Small intestine (tissue), 7 donors: Measurements from ENCODE around the gene CENPF. TPM values are rescaled to one million over a fixed set of nuclear protein-coding genes. Genes with fewer than 3 reads are reported as not detected.

Experiments used
- DNase-seq, 2 donors: peaks; one replicate each; pipeline versions ENCODE4 v3.0.0 to v3.0.0-alpha.2; 2013
- FAIRE-seq: peaks from 2 replicates; lab custom pipeline; 2012; peaks lifted over from hg19 to GRCh38; lab: Jason Lieb, UNC
- H3K27ac ChIP-seq, 3 donors: one replicate each; pipeline ENCODE4 v1.5.1; 2013; ENCODE audit warnings: low read length in 2 of 3, mild to moderate bottlenecking in 2 of 3, control low read depth in 1 of 3, inconsistent platforms in 1 of 3, low read depth in 1 of 3, moderate library complexity in 1 of 3
- H3K27me3 ChIP-seq, 3 donors: one replicate each; pipeline ENCODE4 v1.6.1; 2013; ENCODE audit warnings: low read length in 3 of 3, inconsistent platforms in 1 of 3; ENCODE audit not compliant: control insufficient read depth in 3 of 3, insufficient read depth in 3 of 3
- H3K36me3 ChIP-seq, 3 donors: one replicate each; pipeline ENCODE4 v1.6.1; 2013; ENCODE audit warnings: low read length in 3 of 3, inconsistent platforms in 1 of 3, low read depth in 1 of 3, mild to moderate bottlenecking in 1 of 3, moderate library complexity in 1 of 3; ENCODE audit not compliant: control insufficient read depth in 3 of 3, insufficient read depth in 2 of 3
- H3K4me1 ChIP-seq, 3 donors: one replicate each; pipeline ENCODE4 v1.6.1; 2013; ENCODE audit warnings: low read length in 2 of 3, inconsistent platforms in 1 of 3, low read depth in 1 of 3, mild to moderate bottlenecking in 1 of 3, moderate library complexity in 1 of 3; ENCODE audit not compliant: control insufficient read depth in 3 of 3, insufficient read depth in 2 of 3
- H3K4me3 ChIP-seq, 3 donors: one replicate each; pipeline ENCODE4 v1.5.1; 2013; ENCODE audit warnings: low read length in 3 of 3, control low read depth in 1 of 3, inconsistent platforms in 1 of 3, low read depth in 1 of 3, mild to moderate bottlenecking in 1 of 3, moderate library complexity in 1 of 3
- H3K9me3 ChIP-seq, 2 donors: one replicate each; pipeline ENCODE4 v1.6.1; 2013; ENCODE audit warnings: low read depth in 1 of 2, low read length in 1 of 2; ENCODE audit not compliant: control insufficient read depth in 2 of 2, insufficient read depth in 1 of 2
- WGBS, 3 donors: extraction: QIAGEN DNeasy Blood & Tissue Kit; methylation state at CpG; one replicate each; pipeline ENCODE4 v1.1.7; 2013; 5-methylcytosine and 5-hydroxymethylcytosine counted together
- polyA plus RNA-seq, 4 donors: library from polyadenylated mRNA; stranded (reverse) in 3 of 4; unstranded in 1 of 4; fragments of 200-250 nt in 3 of 4; fragments of 120-200 nt in 1 of 4; gene quantifications; one replicate each; pipeline versions ENCODE4 v1.2.1 to v1.2.3, GENCODE V29; 2013
- donor health status: healthy with polysubstance abuse.
- donor health status: control.
- donor health status: control.
- donor health status: Bipolar disorder and iron deficiency.
- donor health status: healthy.

The CENPF gene
- polyA plus RNA-seq, 4 donors, result under 0.01 to 29.1 (median 14.4) TPM

DNA sequence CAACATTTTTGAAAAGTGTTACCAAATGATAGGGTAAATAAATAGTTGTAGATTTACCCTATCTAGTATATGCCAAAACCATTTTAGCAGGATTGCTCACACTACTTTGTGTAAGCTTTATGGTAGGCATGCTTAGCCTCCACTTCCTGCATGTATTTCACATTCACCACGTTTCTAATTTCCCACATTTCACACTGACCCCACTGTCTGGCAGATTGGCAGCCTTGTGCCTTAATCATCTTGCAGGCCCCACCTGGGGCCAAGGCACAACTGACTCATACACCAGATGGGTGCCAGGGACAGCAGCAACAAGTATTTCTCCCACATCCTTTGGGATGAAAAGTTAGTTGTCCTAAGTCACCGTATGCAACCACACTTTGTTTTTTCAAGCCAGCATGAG lies 21.2 kb upstream of the CENPF start:
- DNase-seq, result no peak
- WGBS, 3 donors, result 45 to 49% (median 48%) methylated on average over 2 of the region's 2 CpGs
- no peak for FAIRE-seq

DNA sequence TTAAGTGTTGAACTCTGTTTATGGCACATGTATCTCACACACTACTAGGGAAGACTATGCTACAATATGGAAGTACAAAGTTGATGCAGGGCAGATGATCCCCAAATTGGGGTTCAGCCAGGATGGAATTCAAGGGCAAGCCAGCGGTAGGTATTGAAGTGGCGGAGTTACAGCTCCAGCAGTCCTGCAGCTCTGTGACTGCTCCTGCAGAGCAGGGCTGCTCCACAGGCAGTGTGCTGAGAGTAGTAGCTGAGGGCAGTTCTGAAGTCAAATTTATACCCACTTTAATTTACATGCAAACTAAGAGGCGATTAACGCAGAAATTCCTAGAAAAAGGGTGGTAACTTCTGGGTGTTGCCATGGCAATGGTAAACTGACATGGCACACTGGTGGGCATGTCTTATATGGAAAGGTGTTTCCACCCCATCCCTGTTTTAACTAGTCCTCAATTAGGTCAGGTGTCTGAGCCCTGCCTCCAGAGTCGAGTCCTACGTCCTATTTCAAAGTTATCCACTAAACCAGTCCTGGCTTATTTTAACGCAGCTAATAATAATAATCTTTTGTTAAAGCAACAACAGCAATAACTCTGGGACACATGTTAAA lies 20.6 kb upstream of the CENPF start:
- DNase-seq (no peak), FAIRE-seq (no peak)
- Histone ChIP-seq H3K27ac (no peak overlapping the region), H3K9me3 (peaks cover 0 to under 1% of the 10 kb centered on the region in 2 donors), H3K36me3 (no peaks in the 10 kb centered on the region), H3K4me1 (no peaks in the 10 kb centered on the region), H3K4me3 (no peak overlapping the region), H3K27me3 (no peaks in the 10 kb centered on the region)
- WGBS, 3 donors, result 79 to 87% (median 81%) methylated on average over 7 of the region's 7 CpGs

More for the DNA sequence above, 21.2 kb upstream of the CENPF start:
- Histone ChIP-seq H3K27ac (no peak overlapping the region), H3K4me1 (no peaks in the 10 kb centered on the region), H3K36me3 (no peaks in the 10 kb centered on the region), H3K9me3 (peaks cover 0 to 5% of the 10 kb centered on the region in 2 donors), H3K27me3 (no peaks in the 10 kb centered on the region), H3K4me3 (no peak overlapping the region)

DNA sequence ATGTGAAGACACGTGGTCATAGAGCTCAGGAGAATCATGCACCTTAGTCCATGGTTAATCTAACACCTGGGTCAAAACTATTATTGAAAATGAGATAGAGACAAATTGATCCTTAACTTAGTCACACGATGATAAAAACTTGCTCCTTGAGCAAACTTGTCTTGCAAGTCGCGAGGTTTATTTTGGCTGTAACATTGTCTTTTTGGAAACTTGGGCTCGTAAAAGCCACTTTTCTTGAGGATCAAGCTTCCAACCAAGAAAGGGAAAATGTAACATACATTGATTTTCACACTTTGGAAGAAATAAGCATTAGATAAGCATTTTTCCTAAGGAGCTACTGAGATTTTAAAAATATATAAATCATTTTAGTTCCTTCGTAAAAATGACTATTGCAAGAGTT lies 19.9 kb upstream of the CENPF start:
- no peaks in the 10 kb centered on the region for H3K36me3 ChIP-seq
- H3K27ac ChIP-seq, result no peak overlapping the region
- DNase-seq (no peak), FAIRE-seq (no peak)
- H3K9me3 ChIP-seq, result no peaks in the 10 kb centered on the region
- H3K4me3 ChIP-seq, result no peak overlapping the region
- no peaks in the 10 kb centered on the region for H3K4me1 ChIP-seq
- 46 to 76% (median 55%) methylated on average over 6 of the region's 6 CpGs for WGBS, 3 donors
- H3K27me3 ChIP-seq, result no peaks in the 10 kb centered on the region

DNA sequence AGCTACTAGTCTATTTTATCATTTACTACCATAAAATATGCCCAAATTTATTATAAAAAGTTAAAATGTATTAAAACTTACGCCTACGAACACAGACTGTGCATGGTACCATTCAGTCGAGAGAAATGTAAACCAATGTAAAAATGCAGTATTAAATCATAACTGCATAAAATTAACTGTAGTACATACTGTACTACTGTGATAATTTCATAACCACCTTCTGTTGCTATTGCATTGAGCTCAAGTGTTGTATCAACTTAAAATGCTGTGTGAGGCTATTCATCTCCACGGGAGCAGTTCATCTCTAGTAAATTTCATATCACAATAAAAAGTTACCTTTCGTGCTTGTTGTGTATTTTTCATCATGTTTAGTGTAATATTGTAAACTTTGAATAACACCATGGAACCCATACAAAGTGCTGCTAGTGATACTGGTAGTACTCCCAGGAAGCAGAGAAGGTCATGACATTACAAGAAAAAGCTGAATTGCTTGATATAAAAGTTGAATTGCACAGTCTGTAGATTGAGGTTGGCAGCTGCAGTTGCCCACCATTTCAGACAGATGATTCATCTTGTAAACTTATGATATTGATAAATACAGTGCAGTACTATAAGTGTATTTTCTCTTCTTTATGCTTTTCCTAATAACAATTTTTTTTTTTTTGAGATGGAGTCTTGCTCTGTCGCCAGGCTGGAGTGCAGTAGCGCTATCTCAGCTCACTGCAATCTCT lies 19.0 kb upstream of the CENPF start:
- H3K27me3 ChIP-seq, result peaks cover 0 to 2% (median 0%) of the 10 kb centered on the region in 3 donors
- no peak for DNase-seq
- no peaks in the 10 kb centered on the region for H3K4me1 ChIP-seq
- H3K27ac ChIP-seq, result no peak overlapping the region
- no peaks in the 10 kb centered on the region for H3K9me3 ChIP-seq
- WGBS, 3 donors, result 85 to 87% (median 85%) methylated on average over 7 of the region's 7 CpGs
- H3K4me3 ChIP-seq, result no peak overlapping the region
- H3K36me3 ChIP-seq, result no peaks in the 10 kb centered on the region
- FAIRE-seq, result no peak

DNA sequence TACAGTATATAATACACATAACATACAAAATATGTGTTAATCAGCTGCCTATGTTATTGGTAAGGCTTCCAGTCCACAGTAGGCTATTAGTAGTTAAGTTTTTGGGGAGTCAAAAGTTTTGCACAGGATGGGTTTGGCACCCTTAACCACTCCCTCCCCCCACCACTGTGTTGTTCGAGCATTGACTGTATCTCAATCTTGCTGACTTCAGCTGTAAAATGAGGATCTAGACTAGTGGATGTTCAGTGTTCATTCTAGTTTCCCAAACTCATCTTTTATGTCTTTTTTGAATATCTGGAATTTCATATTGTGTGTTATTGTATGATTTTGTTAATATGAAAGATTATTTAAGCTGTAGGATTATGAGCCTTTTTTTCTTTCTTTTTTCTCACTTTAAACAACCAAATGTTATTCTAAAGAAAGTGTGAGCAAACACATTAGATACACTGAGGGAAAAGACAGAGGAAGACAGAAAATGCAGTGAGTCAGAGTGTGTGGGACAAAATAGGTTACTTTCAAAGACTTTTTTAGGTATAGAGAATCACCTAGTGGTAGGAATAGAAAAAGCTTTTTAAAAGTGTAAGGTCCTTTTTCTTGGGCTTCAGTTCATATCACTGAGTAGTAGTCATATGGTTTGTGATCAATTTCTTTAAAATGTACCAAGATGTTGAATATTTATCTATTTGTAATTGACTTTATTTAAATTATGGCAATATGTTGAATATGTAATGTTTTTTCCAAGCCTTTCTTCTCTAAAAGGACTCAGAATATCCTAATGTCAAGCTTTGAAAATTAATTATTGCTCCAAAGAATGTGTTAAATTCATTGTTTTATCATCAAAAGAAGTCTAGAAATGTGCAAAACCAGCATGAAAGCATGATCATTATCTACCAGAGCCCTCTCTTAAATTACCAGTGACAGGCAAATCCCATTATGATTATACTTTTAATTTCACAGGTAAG lies 17.9 kb upstream of the CENPF start:
- Histone ChIP-seq H3K27ac (no peak overlapping the region), H3K4me1 (no peaks in the 10 kb centered on the region), H3K36me3 (no peaks in the 10 kb centered on the region), H3K9me3 (no peaks in the 10 kb centered on the region), H3K4me3 (no peak overlapping the region), H3K27me3 (peaks cover 0 to 2% (median 0%) of the 10 kb centered on the region in 3 donors)
- no peak for FAIRE-seq
- WGBS, 3 donors, result 46 to 63% (median 50%) methylated on average over 1 of the region's 1 CpG
- peak; percentile 33 to 47 for DNase-seq

DNA sequence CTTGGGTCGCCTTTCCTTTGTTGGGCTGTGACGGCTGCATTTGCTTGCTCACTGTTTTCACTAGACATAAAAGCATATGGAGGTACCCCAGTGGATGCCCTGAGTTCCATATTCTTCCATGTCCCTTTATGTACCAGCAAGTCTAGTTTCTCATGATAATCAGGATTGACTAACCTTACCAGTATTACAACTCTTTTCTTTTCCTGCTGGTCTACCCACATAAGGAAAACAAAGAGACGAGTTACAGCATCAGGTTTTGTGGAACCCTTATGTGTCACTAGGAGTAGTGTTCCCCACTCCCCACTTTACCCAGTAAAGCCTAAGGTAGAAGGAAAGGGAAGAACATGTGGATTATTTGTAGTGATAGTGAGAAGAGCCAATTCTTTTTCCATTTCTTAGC lies 16.4 kb upstream of the CENPF start:
- no peaks in the 10 kb centered on the region for H3K4me1 ChIP-seq
- WGBS, 3 donors, result 78 to 92% (median 84%) methylated on average over 3 of the region's 3 CpGs
- H3K36me3 ChIP-seq, result no peaks in the 10 kb centered on the region
- H3K27me3 ChIP-seq, result peaks cover 0 to 2% (median 0%) of the 10 kb centered on the region in 3 donors
- no peak for DNase-seq
- no peak for FAIRE-seq
- no peaks in the 10 kb centered on the region for H3K9me3 ChIP-seq
- H3K4me3 ChIP-seq, result no peak overlapping the region
- H3K27ac ChIP-seq, result no peak overlapping the region

DNA sequence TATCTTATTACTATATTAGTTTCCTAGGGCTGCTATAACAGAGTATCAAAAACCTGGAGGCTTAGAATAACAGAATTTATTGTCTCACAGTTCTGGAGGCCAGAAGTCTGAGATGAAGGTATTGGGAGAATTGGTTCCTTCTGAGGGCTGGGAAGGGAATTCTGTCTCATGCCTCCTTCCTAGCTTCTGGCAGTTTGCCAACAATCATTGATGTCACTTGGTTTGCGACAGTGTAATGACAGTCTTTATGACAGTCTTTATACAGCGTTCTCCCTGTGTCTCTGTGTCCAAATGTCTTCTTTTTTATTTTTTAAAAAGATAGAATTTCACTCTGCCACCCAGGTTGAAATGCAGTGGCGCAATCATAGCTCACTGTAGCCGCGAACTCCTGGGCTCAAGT lies 15.8 kb upstream of the CENPF start:
- H3K4me3 ChIP-seq, result no peak overlapping the region
- no peak for FAIRE-seq
- no peaks in the 10 kb centered on the region for H3K9me3 ChIP-seq
- no peaks in the 10 kb centered on the region for H3K36me3 ChIP-seq
- DNase-seq, result no peak
- H3K27me3 ChIP-seq, result peaks cover 0 to 2% (median 0%) of the 10 kb centered on the region in 3 donors
- no peak overlapping the region for H3K27ac ChIP-seq
- WGBS, 3 donors, result 67 to 84% (median 73%) methylated on average over 5 of the region's 5 CpGs
- H3K4me1 ChIP-seq, result no peaks in the 10 kb centered on the region

DNA sequence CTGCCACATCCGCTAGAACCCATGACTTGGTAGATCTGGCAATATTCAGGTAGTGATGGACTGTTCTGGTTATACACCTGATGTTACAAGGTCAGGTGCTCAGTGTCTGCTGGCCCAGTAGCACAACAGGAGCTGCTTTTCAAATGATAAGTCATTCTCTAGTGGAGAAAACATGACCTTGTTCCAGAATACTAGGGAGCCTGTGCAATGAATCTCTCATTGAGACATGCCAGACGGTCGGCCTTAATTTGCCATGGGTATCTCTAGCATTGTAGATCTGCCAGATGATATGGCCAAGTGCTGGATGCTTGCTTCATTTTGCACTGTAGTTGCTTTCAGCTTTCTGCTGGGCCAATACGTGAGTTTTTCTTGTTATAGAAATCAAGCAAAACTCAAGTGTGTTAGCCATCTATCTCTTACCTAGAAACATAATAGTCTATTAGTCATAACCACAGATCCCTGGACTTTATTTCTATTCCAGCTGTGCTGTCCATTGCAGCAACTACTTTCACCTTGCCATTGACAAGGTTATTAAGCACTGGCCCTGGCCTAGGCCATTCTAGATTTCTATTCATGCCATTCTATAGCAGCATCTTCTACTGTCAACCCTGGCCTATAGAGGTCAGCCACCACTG lies 13.9 kb upstream of the CENPF start:
- no peaks in the 10 kb centered on the region for H3K9me3 ChIP-seq
- H3K36me3 ChIP-seq, result no peaks in the 10 kb centered on the region
- 91 to 93% (median 92%) methylated on average over 4 of the region's 4 CpGs for WGBS, 3 donors
- H3K27ac ChIP-seq, result no peak overlapping the region
- H3K27me3 ChIP-seq, result peaks cover 0 to 2% (median 0%) of the 10 kb centered on the region in 3 donors
- DNase-seq (no peak), FAIRE-seq (no peak)
- no peaks in the 10 kb centered on the region for H3K4me1 ChIP-seq
- no peak overlapping the region for H3K4me3 ChIP-seq
